Measurements from ENCODE around the gene SIPA1L2.

Gene SIPA1L2

GRCh38 chr1:232630047-232630893, at the start of gene SIPA1L2:
Gene SIPA1L2 (minus strand): TSS chr1:232630133. CDS start chr1:232515339, 114,794 bp downstream.
- peak; percentile 90 for DNase-seq

GRCh38 chr1:232678185-232678886, 48.4 kb upstream of the SIPA1L2 start:
- DNase-seq = no peak

GRCh38 chr1:232676307-232676706, 46.4 kb upstream of the SIPA1L2 start:
- no peak for DNase-seq

- DNase-seq = no peak
These were observed 46.0 kb upstream of the SIPA1L2 start for GRCh38 chr1:232675898-232676297.

- DNase-seq = no peak
These were observed 45.3 kb upstream of the SIPA1L2 start for GRCh38 chr1:232675260-232675659.

- no peak for DNase-seq
These were observed 43.3 kb upstream of the SIPA1L2 start for GRCh38 chr1:232673256-232673655.

- no peak for DNase-seq
These were observed 40.2 kb upstream of the SIPA1L2 start for GRCh38 chr1:232669981-232670747.

- DNase-seq = no peak
These were observed 37.8 kb upstream of the SIPA1L2 start for GRCh38 chr1:232667778-232668165.

- no peak for DNase-seq
These were observed 37.3 kb upstream of the SIPA1L2 start for GRCh38 chr1:232667094-232667777.

GRCh38 chr1:232664844-232665777, 35.2 kb upstream of the SIPA1L2 start:
- DNase-seq = no peak

- no peak for DNase-seq
These were observed 33.0 kb upstream of the SIPA1L2 start for GRCh38 chr1:232662910-232663309.

GRCh38 chr1:232658386-232658785, 28.5 kb upstream of the SIPA1L2 start:
- no peak for DNase-seq

GRCh38 chr1:232657426-232658005, 27.6 kb upstream of the SIPA1L2 start:
- no peak for DNase-seq

GRCh38 chr1:232655746-232656085, 25.8 kb upstream of the SIPA1L2 start:
- no peak for DNase-seq

GRCh38 chr1:232655028-232655745, 25.3 kb upstream of the SIPA1L2 start:
- no peak for DNase-seq

GRCh38 chr1:232653789-232654188, 23.9 kb upstream of the SIPA1L2 start:
- no peak for DNase-seq

- no peak for DNase-seq
These were observed 20.9 kb upstream of the SIPA1L2 start for GRCh38 chr1:232650845-232651244.

- no peak for DNase-seq
These were observed 20.5 kb upstream of the SIPA1L2 start for GRCh38 chr1:232650418-232650817.

- no peak for DNase-seq
These were observed 18.4 kb upstream of the SIPA1L2 start for GRCh38 chr1:232648316-232648715.

GRCh38 chr1:232644209-232644608, 14.3 kb upstream of the SIPA1L2 start:
- no peak for DNase-seq

- DNase-seq = no peak
These were observed 13.3 kb upstream of the SIPA1L2 start for GRCh38 chr1:232643251-232643650.
